Lower leg skin (tissue), 3 donors: ENCODE measurements around the gene WBP1.

Source experiments
- POLR2A ChIP-seq, 2 donors: fragments of 450-650 bp; IDR thresholded peaks; one replicate each; pipeline ENCODE4 v1.6.1; 2016 to 2017; ENCODE audit warnings: antibody characterized with exemption in 2 of 2, mild to moderate bottlenecking in 1 of 2, moderate library complexity in 1 of 2
- TF ChIP-seq, protein P1 (sequence below), 3 donors: fragments of 450-650 bp; IDR thresholded peaks; one replicate each; pipeline ENCODE4 v1.5.1; 2016; ENCODE audit warnings: antibody characterized with exemption in 3 of 3, mild to moderate bottlenecking in 3 of 3, moderate library complexity in 2 of 3

DNA sequence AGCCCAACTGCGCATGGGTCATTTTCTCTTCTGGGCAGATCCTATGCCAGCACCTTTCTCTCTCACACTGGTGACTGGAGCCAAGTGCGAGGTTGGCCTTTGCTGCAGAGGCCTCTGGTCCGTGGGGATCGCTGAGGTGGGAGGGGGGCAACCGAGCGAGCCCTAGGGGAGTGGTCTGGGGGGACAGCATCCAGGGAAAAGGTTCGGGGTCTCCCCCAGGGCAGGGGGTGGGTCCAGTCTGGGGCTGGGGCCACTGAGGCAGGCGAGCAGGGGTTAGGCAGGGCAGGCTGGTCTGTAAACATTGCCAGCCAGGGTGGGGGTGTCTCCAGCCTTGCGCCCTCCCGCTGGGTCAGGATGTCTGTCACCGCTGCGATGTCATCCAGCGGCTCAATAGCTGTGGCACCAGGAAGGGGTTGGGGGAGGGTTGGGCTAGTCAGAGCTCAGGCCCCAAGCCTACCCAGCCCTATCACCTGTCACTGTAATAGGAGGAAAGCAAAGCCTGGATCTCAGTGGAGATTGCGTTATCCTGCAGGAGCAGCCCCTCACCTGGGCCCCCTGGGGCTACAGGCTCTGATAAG, 32.0 kb upstream of the WBP1 start:
- no peak for TF ChIP-seq POLR2A (IDR thresholded peaks at IDR 0.05)
- TF ChIP-seq, protein P1, sequence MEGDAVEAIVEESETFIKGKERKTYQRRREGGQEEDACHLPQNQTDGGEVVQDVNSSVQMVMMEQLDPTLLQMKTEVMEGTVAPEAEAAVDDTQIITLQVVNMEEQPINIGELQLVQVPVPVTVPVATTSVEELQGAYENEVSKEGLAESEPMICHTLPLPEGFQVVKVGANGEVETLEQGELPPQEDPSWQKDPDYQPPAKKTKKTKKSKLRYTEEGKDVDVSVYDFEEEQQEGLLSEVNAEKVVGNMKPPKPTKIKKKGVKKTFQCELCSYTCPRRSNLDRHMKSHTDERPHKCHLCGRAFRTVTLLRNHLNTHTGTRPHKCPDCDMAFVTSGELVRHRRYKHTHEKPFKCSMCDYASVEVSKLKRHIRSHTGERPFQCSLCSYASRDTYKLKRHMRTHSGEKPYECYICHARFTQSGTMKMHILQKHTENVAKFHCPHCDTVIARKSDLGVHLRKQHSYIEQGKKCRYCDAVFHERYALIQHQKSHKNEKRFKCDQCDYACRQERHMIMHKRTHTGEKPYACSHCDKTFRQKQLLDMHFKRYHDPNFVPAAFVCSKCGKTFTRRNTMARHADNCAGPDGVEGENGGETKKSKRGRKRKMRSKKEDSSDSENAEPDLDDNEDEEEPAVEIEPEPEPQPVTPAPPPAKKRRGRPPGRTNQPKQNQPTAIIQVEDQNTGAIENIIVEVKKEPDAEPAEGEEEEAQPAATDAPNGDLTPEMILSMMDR (IDR thresholded peaks at IDR 0.05) = no peak
